HG03108 (cell line): Measurements from ENCODE around the gene RGPD5.
A peak's percentile ranks its signal among the peaks of the same experiment; 100 is the strongest.
"Not testable (repeated sequence)": the region's sequence is repeated elsewhere in the genome, so short reads cannot be mapped to it uniquely, and the experiment has no call there.

Experiments
- ATAC-seq: cut with Tn5 transposase; IDR thresholded peaks from one replicate; pipeline ENCODE4 v1.9.1; 2021; ENCODE audit warnings: moderate library complexity; ENCODE audit not compliant: unreplicated experiment

The RGPD5 gene

DNA sequence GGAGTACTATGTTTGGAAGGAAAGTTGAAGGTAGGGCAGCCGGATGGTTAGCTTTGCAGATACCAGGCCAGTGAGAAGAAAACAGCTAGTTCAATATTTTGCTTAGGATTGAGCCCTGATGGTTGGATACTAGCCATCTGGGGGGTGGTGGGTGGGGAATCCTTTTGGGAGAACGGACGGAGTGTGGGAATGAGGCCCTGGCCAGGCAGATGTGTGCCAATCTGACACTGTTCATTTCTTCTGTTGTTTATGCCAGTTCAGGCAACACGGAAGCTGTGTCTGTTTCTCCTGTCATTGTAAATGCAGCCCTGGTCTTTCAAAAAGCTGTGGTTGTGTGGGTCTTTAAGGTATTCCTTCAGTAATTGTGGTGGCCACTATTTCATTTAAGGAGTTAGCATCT, 96.9 kb downstream of the RGPD5 start:
- not testable (repeated sequence) for ATAC-seq

- ATAC-seq, result not testable (repeated sequence)
Observed at GRCh38 chr2:109893736-109894135, 99.6 kb downstream of the RGPD5 start.

DNA sequence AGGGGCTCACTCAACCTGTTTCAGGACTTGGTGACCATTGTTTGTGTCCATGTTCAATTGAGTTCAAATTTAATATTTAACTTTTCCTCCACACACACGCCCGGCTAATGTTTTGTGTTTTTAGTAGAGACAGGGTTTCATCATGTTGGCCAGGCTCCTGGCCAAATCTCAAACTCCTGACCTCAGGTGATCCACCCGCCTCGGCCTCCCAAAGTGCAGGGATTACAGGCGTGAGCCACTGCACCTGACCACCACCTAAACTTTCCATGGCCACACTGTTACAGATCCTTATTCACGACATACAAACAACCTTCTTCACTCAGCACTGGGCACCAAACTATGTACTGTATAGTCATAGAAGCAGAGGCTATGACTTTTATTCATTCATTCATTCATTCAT, 100.0 kb downstream of the RGPD5 start:
- not testable (repeated sequence) for ATAC-seq

DNA sequence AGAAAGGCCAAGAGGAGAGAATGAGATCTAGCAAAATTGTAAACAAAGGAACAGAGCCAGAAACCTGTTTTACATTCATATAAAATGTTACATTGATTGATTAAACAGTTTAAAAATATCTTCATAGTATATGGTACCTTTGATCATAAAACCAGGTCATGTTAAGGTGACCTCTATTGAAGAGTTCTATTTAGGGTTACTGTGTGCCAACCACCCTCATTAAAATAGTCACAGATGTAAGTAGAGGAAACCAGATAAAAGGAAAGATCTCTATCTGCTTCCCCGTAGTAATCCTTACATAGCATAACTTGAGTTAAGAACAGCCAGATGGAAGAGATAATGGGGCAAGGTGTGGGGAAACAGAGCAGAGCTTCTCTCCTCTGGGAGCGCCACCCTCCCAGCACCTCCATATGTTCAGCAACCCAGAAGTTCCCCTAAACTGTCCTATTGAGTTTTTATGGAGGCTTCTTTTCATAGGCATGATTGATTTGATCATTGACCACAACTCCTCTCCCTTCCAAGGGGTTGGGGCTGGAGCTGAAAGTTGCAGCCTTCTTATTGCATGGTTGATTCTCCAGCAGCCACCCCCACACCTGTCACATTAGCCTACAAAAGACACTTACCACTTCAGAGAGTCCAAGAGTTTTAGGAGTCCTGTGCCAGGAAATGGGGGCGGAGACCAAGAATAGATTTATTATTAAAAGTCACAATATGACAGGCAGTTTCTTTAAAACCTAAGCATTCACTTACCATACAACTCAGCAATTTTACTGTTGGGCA, 101.2 kb downstream of the RGPD5 start:
- ATAC-seq, result not testable (repeated sequence)

- ATAC-seq, result peak; percentile 97
Observed at GRCh38 chr2:109896212-109896611, 102.1 kb downstream of the RGPD5 start.

- not testable (repeated sequence) for ATAC-seq
Observed at GRCh38 chr2:109897769-109898461, 103.8 kb downstream of the RGPD5 start.

- ATAC-seq, result not testable (repeated sequence)
Observed at GRCh38 chr2:109898462-109899336, 104.6 kb downstream of the RGPD5 start, which contains the start of gene LIMS3. TSS of gene LIMS3 (plus strand) at chr2:109898688. CDS start at chr2:109898729, 41 bp downstream.

- ATAC-seq, result peak; percentile 58
Observed at GRCh38 chr2:109905796-109906195, 111.7 kb downstream of the RGPD5 start.
